HepG2 (cell line): ENCODE measurements around the gene CD93. TPM values are rescaled to one million over a fixed set of nuclear protein-coding genes. Genes with fewer than 3 reads are reported as not detected.

Experiments
- ATAC-seq: fragments of 200-7000 bp; cut with Tn5 transposase; 3 replicates; pipeline ENCODE4 v1.9.1; 2020; ENCODE audit warnings: mild to moderate bottlenecking, moderate library complexity
- BruUV-seq: library from RNA; stranded (reverse); fragments of 400-500 nt; replicated peaks from 2 replicates; lab custom pipeline; 2021; lab: Mats Ljungman, UMichigan
- CTCF ChIA-PET: fragments of 300-600 bp; formaldehyde crosslinking; extraction: SDS; loops from one replicate; lab custom pipeline; 2021; ENCODE audit warnings: low total read pairs, inconsistent platforms, low intra/inter-chr PET ratio; lab: Yijun Ruan, JAX
- POLR2A ChIA-PET: fragments of 350-600 bp; sonication (Branson Sonifier 250); formaldehyde crosslinking; loops from one replicate; lab custom pipeline; 2020; ENCODE audit warnings: antibody characterized with exemption, inconsistent platforms; lab: Yijun Ruan, JAX
- DNase-seq: peaks from one replicate; pipeline ENCODE4 v3.0.0-alpha.2; 2015; ENCODE audit warnings: low spot score
- FAIRE-seq: peaks from 3 replicates; lab custom pipeline; 2011; peaks lifted over from hg19 to GRCh38; lab: Jason Lieb, UNC
- H2AFZ ChIP-seq: one replicate; pipeline ENCODE4 v1.6.1; 2011; ENCODE audit warnings: low read length, inconsistent platforms
- H3K27ac ChIP-seq: fragments of 300-600 bp; 3 replicates; pipeline ENCODE4 v1.8.0; 2011; ENCODE audit warnings: mixed run types, mild to moderate bottlenecking, mixed read lengths, low read length, inconsistent platforms; ENCODE audit not compliant: insufficient read depth; ENCODE audit errors: extremely low read length
- H3K27me3 ChIP-seq, 2 experiments: fragments of 200-600 bp in 1 of 2; 2 replicates in 1 of 2; 3 replicates in 1 of 2; pipeline versions ENCODE4 v1.6.0 to v1.8.0; 2011; ENCODE audit warnings: low read length in 2 of 2, mild to moderate bottlenecking in 2 of 2, moderate library complexity in 2 of 2, inconsistent platforms in 1 of 2; ENCODE audit not compliant: insufficient read depth in 2 of 2, control insufficient read depth in 1 of 2
- H3K36me3 ChIP-seq, 2 experiments: fragments of 200-600 bp in 1 of 2; replicated peaks in 1 of 2; 2 replicates in 1 of 2; 3 replicates in 1 of 2; pipeline versions ENCODE4 v1.5.1 to v1.8.0; 2011; ENCODE audit warnings: low read length in 2 of 2, inconsistent platforms in 1 of 2; ENCODE audit not compliant: insufficient read depth in 2 of 2, control insufficient read depth in 1 of 2
- H3K4me1 ChIP-seq: 2 replicates; pipeline ENCODE4 v1.5.1; 2012; ENCODE audit warnings: low read length, inconsistent platforms; ENCODE audit not compliant: insufficient read depth
- H3K4me2 ChIP-seq: 2 replicates; pipeline ENCODE4 v1.6.0; 2011; ENCODE audit warnings: low read depth, low read length, inconsistent platforms
- H3K4me3 ChIP-seq, 3 experiments: fragments of 200-600 bp in 1 of 3; sonication (generic), shearing (Covaris generic) in 1 of 3; replicated peaks in 1 of 3; 2 replicates each; pipeline ENCODE4 v1.5.1; 2011 to 2016; ENCODE audit warnings: low read length in 3 of 3, inconsistent platforms in 2 of 3, low read depth in 2 of 3, mild to moderate bottlenecking in 2 of 3, control low read depth in 1 of 3, mixed read lengths in 1 of 3; ENCODE audit not compliant: insufficient read depth in 1 of 3
- H3K79me2 ChIP-seq: one replicate; pipeline ENCODE4 v1.6.1; 2011; ENCODE audit warnings: low read length, inconsistent platforms; ENCODE audit not compliant: insufficient read depth
- H3K9ac ChIP-seq: 2 replicates; pipeline ENCODE4 v1.6.0; 2011; ENCODE audit warnings: mild to moderate bottlenecking, low read depth, low read length, inconsistent platforms; ENCODE audit not compliant: insufficient read depth
- H3K9me3 ChIP-seq: 2 replicates; pipeline ENCODE4 v1.5.1; 2012; ENCODE audit warnings: mild to moderate bottlenecking, low read length
- H4K20me1 ChIP-seq: 2 replicates; pipeline ENCODE4 v1.6.0; 2011; ENCODE audit warnings: inconsistent platforms, mild to moderate bottlenecking, low read length, moderate library complexity; ENCODE audit not compliant: insufficient read depth
- CCDC6 ChIP-seq: sonication (generic); formaldehyde crosslinking; IDR thresholded peaks from 2 replicates; pipeline ENCODE4 v1.8.1; 2022; ENCODE audit warnings: mild to moderate bottlenecking, missing genetic modification reagents, moderate library complexity
- CHD4 ChIP-seq: fragments of 200-600 bp; sonication (generic); IDR thresholded peaks from 2 replicates; pipeline ENCODE4 v1.7.0; 2017; ENCODE audit warnings: mild to moderate bottlenecking, low read length, borderline replicate concordance
- JARID2 ChIP-seq: sonication (generic); formaldehyde crosslinking; IDR thresholded peaks from 2 replicates; pipeline ENCODE4 v1.8.1; 2023; ENCODE audit warnings: missing genetic modification reagents, inconsistent platforms; ENCODE audit not compliant: insufficient replicate concordance
- JUNB ChIP-seq: sonication (generic); formaldehyde crosslinking; IDR thresholded peaks from 2 replicates; pipeline ENCODE4 v1.8.0; 2022; ENCODE audit warnings: missing genetic modification reagents, mild to moderate bottlenecking, borderline replicate concordance
- NR1H2 ChIP-seq: sonication (generic); formaldehyde crosslinking; IDR thresholded peaks from 2 replicates; pipeline ENCODE4 v1.8.1; 2022; ENCODE audit warnings: low read depth, missing genetic modification reagents, borderline replicate concordance
- RELA ChIP-seq: sonication (generic); formaldehyde crosslinking; IDR thresholded peaks from 2 replicates; pipeline ENCODE4 v1.4.0; 2020; ENCODE audit warnings: missing genetic modification reagents
- SALL1 ChIP-seq: sonication (generic); formaldehyde crosslinking; IDR thresholded peaks from 2 replicates; pipeline ENCODE4 v1.8.0; 2022; ENCODE audit warnings: mild to moderate bottlenecking, missing genetic modification reagents
- U2AF1 ChIP-seq: fragments of 200-400 bp; formaldehyde crosslinking; optimal IDR thresholded peaks from 2 replicates; pipeline ENCODE3; 2017; ENCODE audit warnings: mild to moderate bottlenecking, low read depth, low read length
- ZFP41 ChIP-seq: sonication (generic); formaldehyde crosslinking; IDR thresholded peaks from 2 replicates; pipeline ENCODE4 v1.4.0; 2020; ENCODE audit warnings: mild to moderate bottlenecking, missing genetic modification reagents, borderline replicate concordance
- ZNF414 ChIP-seq: sonication (generic); formaldehyde crosslinking; IDR thresholded peaks from 2 replicates; pipeline ENCODE4 v1.5.0; 2020; ENCODE audit warnings: missing genetic modification reagents
- WGBS: methylation state at CpG from one replicate; pipeline ENCODE4 v1.1.6; 2017; ENCODE audit warnings: low lambda C conversion rate; 5-methylcytosine and 5-hydroxymethylcytosine counted together
- in situ Hi-C: cut with HindIII; loops from 2 replicates; pipeline ENCODE4 v1.10.0; 2017; ENCODE audit warnings: low pct_unique_long_range_greater_than_20kb; ENCODE audit not compliant: extremely low pct_ligation_motif_present
- intact Hi-C: fragments of 100-400 bp; cut with micrococcal nuclease; formaldehyde crosslinking; loops from one replicate; pipeline ENCODE4 v1.10.0; 2022; ENCODE audit not compliant: unreplicated experiment
- polyA plus RNA-seq, 8 experiments: library from polyadenylated mRNA; depleted of rRNA in 3 of 8; stranded (reverse) in 7 of 8; unstranded in 1 of 8; fragments of >200 nt; fragmentation: Illumina TruSeq in 4 of 8; extraction: Trizol in 4 of 8; gene quantifications; 2 replicates each; pipeline versions ENCODE4 v1.2.1 to v1.2.3, GENCODE V29; 2011 to 2016; ENCODE audit warnings: low read depth in 4 of 8, missing spikeins in 1 of 8, mixed read lengths in 1 of 8; ENCODE audit not compliant: insufficient read depth in 1 of 8
- total RNA-seq, 5 experiments: library from RNA; depleted of rRNA; stranded (reverse); fragments of >200 nt; fragmentation: Illumina TruSeq; extraction: Trizol; gene quantifications; 2 replicates each; pipeline ENCODE4 v1.2.3, GENCODE V29; 2016; ENCODE audit warnings: low read depth in 1 of 5

CD93 gene
- total and polyA plus RNA-seq, 2 of the 13 experiments (the other 11 are each of a cell fraction or from before 2014, with no cell fraction given) = not detected

DNA sequence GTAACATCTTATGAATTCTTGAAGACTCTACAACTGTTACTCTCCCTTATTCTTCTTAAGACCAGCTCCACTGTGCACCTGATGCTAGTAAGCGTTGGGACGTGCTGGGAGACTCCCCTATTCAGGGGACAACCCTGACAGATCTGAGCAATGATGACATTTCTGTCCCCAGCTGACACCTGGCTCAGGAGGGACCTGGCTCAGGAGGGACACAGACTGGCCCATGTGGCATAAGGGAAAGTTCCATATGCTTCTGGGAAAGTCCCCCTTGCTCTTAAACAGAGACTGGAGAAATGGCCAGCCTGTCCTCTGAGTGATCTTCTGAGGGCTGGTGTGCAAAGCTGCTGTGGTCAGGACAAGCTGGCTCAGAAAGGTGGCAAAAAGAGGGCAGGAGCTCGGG is 10.0 kb upstream of the CD93 start:
- in situ Hi-C loops = no loop called here
- FAIRE-seq (no peak), DNase-seq (no peak), ATAC-seq (no peak)
- no peaks in the 10 kb centered on the region for H4K20me1 ChIP-seq
- no peak overlapping the region for H2AFZ ChIP-seq
- no peak for TF ChIP-seq U2AF1
- no peak for TF ChIP-seq NR1H2 (CRISPR knock-in tag)
- 3% methylated on average over 3 of the region's 3 CpGs for WGBS
- H3K9ac ChIP-seq = no peak overlapping the region
- intact Hi-C loops = no loop called here
- H3K9me3 ChIP-seq = no peaks in the 10 kb centered on the region
- CTCF ChIA-PET = no interaction called here
- no peaks in the 10 kb centered on the region for H3K79me2 ChIP-seq
- H3K4me2 ChIP-seq = no peak overlapping the region
- no peak overlapping the region for H3K4me3 ChIP-seq
- H3K27ac ChIP-seq = no peak overlapping the region
- POLR2A ChIA-PET = no interaction called here
- H3K27me3 ChIP-seq = peaks cover 0 to 22% of the 10 kb centered on the region in 2 experiments; a peak in 1 of 5 replicates
- BruUV-seq = no TSS peak
- no peaks in the 10 kb centered on the region for H3K36me3 ChIP-seq
- no peaks in the 10 kb centered on the region for H3K4me1 ChIP-seq

DNA sequence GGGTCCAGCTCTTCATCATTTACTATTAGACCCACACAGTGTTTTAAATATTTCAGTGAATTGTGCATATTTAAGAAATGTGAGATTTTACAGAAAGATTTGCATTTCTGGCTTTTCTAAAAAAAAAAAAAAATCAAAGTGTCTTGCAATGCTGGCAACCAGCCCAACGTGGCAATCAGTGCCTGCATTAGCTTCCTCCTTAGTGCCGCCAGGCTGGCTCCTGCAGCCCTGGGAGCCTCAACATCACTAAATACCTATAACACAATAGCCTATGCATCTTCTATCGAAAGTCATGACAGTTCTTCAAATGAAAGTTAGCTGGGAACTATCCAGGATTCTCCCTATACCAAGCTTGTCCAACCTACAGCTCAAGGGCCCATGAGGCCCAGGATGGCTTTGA is 9.4 kb upstream of the CD93 start:
- POLR2A ChIA-PET = no interaction called here
- Histone ChIP-seq H4K20me1 (no peaks in the 10 kb centered on the region), H3K9ac (no peak overlapping the region), H3K79me2 (no peaks in the 10 kb centered on the region), H3K36me3 (no peaks in the 10 kb centered on the region), H3K4me2 (no peak overlapping the region), H3K9me3 (no peaks in the 10 kb centered on the region), H3K4me1 (no peaks in the 10 kb centered on the region), H3K27ac (no peak overlapping the region), H3K4me3 (no peak overlapping the region), H3K27me3 (peaks cover 0 to 22% of the 10 kb centered on the region in 2 experiments; a peak in 1 of 5 replicates), H2AFZ (no peak overlapping the region)
- in situ Hi-C loops = no loop called here
- ATAC-seq (no peak), FAIRE-seq (no peak), DNase-seq (no peak)
- WGBS = 19% methylated on average over 3 of the region's 3 CpGs
- TF ChIP-seq JARID2 = no peak
- no peak for TF ChIP-seq CCDC6 (CRISPR knock-in tag)
- TF ChIP-seq ZFP41 (CRISPR knock-in tag) = no peak
- TF ChIP-seq CHD4 = no peak
- TF ChIP-seq JUNB (CRISPR knock-in tag) = no peak
- no peak for TF ChIP-seq SALL1 (CRISPR knock-in tag)
- TF ChIP-seq RELA = no peak
- no peak for TF ChIP-seq ZNF414
- intact Hi-C loops = no loop called here
- CTCF ChIA-PET = no interaction called here
- BruUV-seq = no TSS peak
